PC-9 (cell line): ENCODE measurements around the gene TSHZ3. TPM values are rescaled to one million over a fixed set of nuclear protein-coding genes. Genes with fewer than 3 reads are reported as not detected.

ENCODE experiments used
- BruUV-seq: library from RNA; stranded (reverse); fragments of 400-500 nt; replicated peaks from 2 replicates; lab custom pipeline; 2021; lab: Mats Ljungman, UMichigan
- CTCF ChIA-PET: fragments of 300-600 bp; sonication (Branson Sonifier 250); formaldehyde crosslinking; loops from one replicate; lab custom pipeline; 2022; ENCODE audit warnings: antibody characterized with exemption; lab: Charles Lee
- POLR2A ChIA-PET: fragments of 300-600 bp; sonication (Branson Sonifier 250); formaldehyde crosslinking; loops from one replicate; lab custom pipeline; 2022; ENCODE audit warnings: antibody characterized with exemption; ENCODE audit not compliant: unreplicated experiment; lab: Charles Lee
- DNase-seq, 2 experiments: peaks; one replicate each; pipeline versions ENCODE4 v3.0.0 to v3.0.0-alpha.2; 2015 to 2022; ENCODE audit warnings: mixed read lengths in 1 of 2
- H2AFZ ChIP-seq: fragments of 200-600 bp; sonication (generic); 2 replicates; pipeline ENCODE4 v1.8.1; 2017; ENCODE audit warnings: antibody characterized with exemption
- H3F3A ChIP-seq: fragments of 200-600 bp; sonication (generic); 2 replicates; pipeline ENCODE4 v1.8.1; 2017; ENCODE audit warnings: antibody characterized with exemption, mild to moderate bottlenecking, low read depth; ENCODE audit not compliant: insufficient read depth
- H3K27ac ChIP-seq: fragments of 200-600 bp; sonication (generic); 2 replicates; pipeline ENCODE4 v1.6.1; 2016; ENCODE audit warnings: mixed run types
- H3K27me3 ChIP-seq: fragments of 200-600 bp; sonication (generic); 2 replicates; pipeline ENCODE4 v1.6.1; 2016; ENCODE audit warnings: low read depth, mixed run types; ENCODE audit not compliant: insufficient read depth
- H3K36me3 ChIP-seq: fragments of 200-600 bp; sonication (generic); 2 replicates; pipeline ENCODE4 v1.6.1; 2016; ENCODE audit warnings: low read depth, mixed run types
- H3K4me1 ChIP-seq: fragments of 200-600 bp; sonication (generic); replicated peaks from 2 replicates; pipeline ENCODE4 v1.6.1; 2016; ENCODE audit warnings: mixed run types; ENCODE audit not compliant: insufficient read depth
- H3K4me2 ChIP-seq: fragments of 200-600 bp; sonication (generic); 2 replicates; pipeline ENCODE4 v1.6.1; 2017; ENCODE audit warnings: mixed run types
- H3K4me3 ChIP-seq: fragments of 200-600 bp; sonication (generic); 2 replicates; pipeline ENCODE4 v1.6.1; 2016; ENCODE audit warnings: mixed run types
- H3K79me2 ChIP-seq: fragments of 200-600 bp; sonication (generic); 2 replicates; pipeline ENCODE4 v1.6.1; 2017; ENCODE audit warnings: low read depth, mixed run types
- H3K9me2 ChIP-seq: fragments of 200-600 bp; sonication (generic); 2 replicates; pipeline ENCODE4 v1.8.1; 2017; ENCODE audit warnings: mild to moderate bottlenecking; ENCODE audit not compliant: insufficient read depth
- H3K9me3 ChIP-seq: fragments of 200-600 bp; sonication (generic); 2 replicates; pipeline ENCODE4 v1.8.1; 2016; ENCODE audit warnings: low read depth; ENCODE audit not compliant: insufficient read depth
- H4K20me1 ChIP-seq: fragments of 200-600 bp; sonication (generic); 2 replicates; pipeline ENCODE4 v1.8.1; 2017; ENCODE audit not compliant: insufficient read depth
- CTCF ChIP-seq: fragments of 200-600 bp; sonication (generic); conservative IDR thresholded peaks from 2 replicates; pipeline ENCODE4 v1.6.1; 2017; ENCODE audit warnings: mixed run types, antibody characterized with exemption, mild to moderate bottlenecking, moderate library complexity
- EZH2 ChIP-seq: fragments of 200-600 bp; sonication (generic); IDR thresholded peaks from 2 replicates; pipeline ENCODE4 v1.8.0; 2017; ENCODE audit warnings: antibody characterized with exemption, low read depth
- intact Hi-C: fragments of 100-400 bp; cut with micrococcal nuclease; formaldehyde crosslinking; loops from one replicate; pipeline ENCODE4 v1.10.0; 2022; ENCODE audit not compliant: unreplicated experiment
- total RNA-seq: library from RNA; stranded (reverse); gene quantifications from 2 replicates; pipeline ENCODE4 v1.2.3, GENCODE V29; 2021

TSHZ3 gene
- total RNA-seq, 1 experiment from 2014 or later = not detected

- Histone ChIP-seq H3K9me2 (no peaks in the 10 kb centered on the region), H3K9me3 (no peaks in the 10 kb centered on the region), H3K36me3 (no peaks in the 10 kb centered on the region), H3K4me3 (no peak overlapping the region), H3K27ac (no peak overlapping the region), H2AFZ (no peak overlapping the region), H3F3A (no peaks in the 10 kb centered on the region), H3K27me3 (peaks cover 33% of the 10 kb centered on the region), H4K20me1 (no peaks in the 10 kb centered on the region), H3K79me2 (no peaks in the 10 kb centered on the region), H3K4me1 (no peaks in the 10 kb centered on the region), H3K4me2 (no peak overlapping the region)
- CTCF ChIA-PET = no interaction called here
- TF ChIP-seq EZH2 (no peak), CTCF (no peak)
- DNase-seq = no peak
- intact Hi-C loops = no loop called here
- no TSS peak for BruUV-seq
- POLR2A ChIA-PET = no interaction called here
Measured at GRCh38 chr19:31263328-31263727, 85.9 kb downstream of the TSHZ3 start.

DNA sequence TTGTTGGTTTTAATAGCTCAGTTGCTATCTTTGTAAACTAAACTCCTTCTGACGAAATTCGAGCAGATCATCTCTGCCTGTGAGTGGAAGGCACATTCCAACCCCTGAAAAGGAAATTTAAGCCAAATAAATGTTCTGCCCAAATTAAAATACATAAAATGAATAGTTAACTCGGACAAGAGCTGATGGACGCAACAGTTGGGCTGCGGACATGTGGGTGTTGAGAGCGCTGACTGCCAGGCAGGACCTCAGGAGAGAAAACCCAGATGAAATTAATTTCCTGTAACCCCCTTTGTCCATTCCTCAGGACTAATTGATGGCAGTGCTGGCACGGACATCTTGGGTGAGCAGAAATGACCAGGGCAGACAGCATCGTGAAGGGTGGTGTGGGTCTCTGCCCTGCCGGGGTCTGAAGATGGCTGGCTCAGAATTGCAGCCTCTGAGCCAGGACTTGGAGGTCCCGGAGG lies 86.5 kb downstream of the TSHZ3 start:
- ChIA-PET CTCF (no interaction called here), POLR2A (no interaction called here)
- intact Hi-C loops = no loop called here
- no peaks in the 10 kb centered on the region for H3K36me3 ChIP-seq
- BruUV-seq = no TSS peak
- H3K79me2 ChIP-seq = no peaks in the 10 kb centered on the region
- no peak overlapping the region for H3K27ac ChIP-seq
- H2AFZ ChIP-seq = no peak overlapping the region
- DNase-seq = no peak
- H3K9me3 ChIP-seq = no peaks in the 10 kb centered on the region
- no peaks in the 10 kb centered on the region for H4K20me1 ChIP-seq
- H3K27me3 ChIP-seq = peaks cover 39% of the 10 kb centered on the region
- TF ChIP-seq EZH2 (no peak), CTCF (no peak)
- no peaks in the 10 kb centered on the region for H3K9me2 ChIP-seq
- H3K4me2 ChIP-seq = no peak overlapping the region
- no peaks in the 10 kb centered on the region for H3K4me1 ChIP-seq
- H3K4me3 ChIP-seq = no peak overlapping the region
- H3F3A ChIP-seq = no peaks in the 10 kb centered on the region

DNA sequence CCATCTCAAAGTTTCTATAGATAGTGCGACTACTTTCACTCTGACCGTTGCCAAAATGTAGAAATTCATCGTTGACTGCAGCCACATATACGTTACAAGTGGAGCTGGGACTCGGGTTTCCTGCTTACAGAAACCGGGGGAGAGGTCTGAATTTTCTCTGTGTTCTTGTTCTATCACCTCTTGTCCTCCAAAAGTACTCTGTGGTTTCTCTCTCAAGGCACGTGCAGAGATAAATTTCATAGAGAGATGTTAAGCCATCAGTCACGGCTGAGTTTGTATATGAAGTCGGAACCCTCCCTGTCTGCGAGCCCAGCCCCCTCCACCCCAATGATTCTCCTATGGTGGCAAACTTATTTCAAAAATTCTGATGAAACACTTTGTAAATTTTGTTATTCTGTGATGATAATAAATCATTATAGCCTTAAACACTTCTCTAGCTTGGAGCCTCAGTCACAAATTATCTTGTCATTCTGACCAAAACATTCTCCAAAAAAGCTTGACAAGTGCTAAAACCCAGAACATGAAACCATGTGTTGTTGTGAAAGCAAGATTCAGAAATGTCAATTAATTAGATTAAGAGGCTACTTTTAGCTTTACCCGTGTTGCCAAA lies 87.5 kb downstream of the TSHZ3 start:
- Histone ChIP-seq H3K27ac (no peak overlapping the region), H3K9me2 (no peaks in the 10 kb centered on the region), H3K9me3 (no peaks in the 10 kb centered on the region), H3K4me3 (no peak overlapping the region), H3K27me3 (peaks cover 48% of the 10 kb centered on the region), H3K4me1 (no peaks in the 10 kb centered on the region), H2AFZ (no peak overlapping the region), H3K36me3 (no peaks in the 10 kb centered on the region), H4K20me1 (no peaks in the 10 kb centered on the region), H3K79me2 (no peaks in the 10 kb centered on the region), H3K4me2 (no peak overlapping the region), H3F3A (no peaks in the 10 kb centered on the region)
- ChIA-PET CTCF (no interaction called here), POLR2A (no interaction called here)
- BruUV-seq = no TSS peak
- intact Hi-C loops = no loop called here
- TF ChIP-seq EZH2 (no peak), CTCF (no peak)
- DNase-seq = no peak
